Keratinocyte (primary cell): ENCODE measurements around the gene CRYM. TPM values are rescaled to one million over a fixed set of nuclear protein-coding genes. Genes with fewer than 3 reads are reported as not detected.

Source experiments
- DNase-seq: peaks from one replicate; pipeline ENCODE4 v3.0.0-alpha.2; 2011; ENCODE audit warnings: low read depth, missing footprints, low spot score
- FAIRE-seq: peaks from 2 replicates; lab custom pipeline; 2011; peaks lifted over from hg19 to GRCh38; lab: Jason Lieb, UNC
- H2AFZ ChIP-seq: 2 replicates; pipeline ENCODE4 v1.6.0; 2012; ENCODE audit warnings: low read length, control low read depth, inconsistent platforms; ENCODE audit not compliant: control insufficient read depth
- H3K27ac ChIP-seq: 2 replicates; pipeline ENCODE4 v1.5.1; 2011; ENCODE audit warnings: low read length; ENCODE audit not compliant: control insufficient read depth, insufficient read depth
- H3K27me3 ChIP-seq: 3 replicates; pipeline ENCODE4 v1.6.0; 2011; ENCODE audit warnings: low read length; ENCODE audit not compliant: control insufficient read depth, insufficient read depth; ENCODE audit errors: extremely low read depth
- H3K36me3 ChIP-seq, 2 experiments: 2 replicates in 1 of 2; 3 replicates in 1 of 2; pipeline ENCODE4 v1.5.1; 2011; ENCODE audit warnings: low read length in 2 of 2, mild to moderate bottlenecking in 1 of 2; ENCODE audit not compliant: control insufficient read depth in 2 of 2, insufficient read depth in 2 of 2; ENCODE audit errors: extremely low read depth in 1 of 2
- H3K4me1 ChIP-seq: 3 replicates; pipeline ENCODE4 v1.5.1; 2011; ENCODE audit warnings: low read length; ENCODE audit not compliant: control insufficient read depth, insufficient read depth; ENCODE audit errors: extremely low read depth
- H3K4me2 ChIP-seq: 3 replicates; pipeline ENCODE4 v1.6.0; 2011; ENCODE audit warnings: low read depth, low read length; ENCODE audit not compliant: control insufficient read depth, insufficient read depth; ENCODE audit errors: extremely low read depth
- H3K4me3 ChIP-seq, 3 experiments: fragments of 200-600 bp in 1 of 3; sonication (generic) in 1 of 3; 2 replicates in 2 of 3; 3 replicates in 1 of 3; pipeline ENCODE4 v1.5.1; 2011 to 2016; ENCODE audit warnings: low read length in 3 of 3, mild to moderate bottlenecking in 3 of 3, control low read depth in 2 of 3, inconsistent platforms in 1 of 3, low read depth in 1 of 3, mixed read lengths in 1 of 3, mixed run types in 1 of 3, moderate library complexity in 1 of 3; ENCODE audit not compliant: control insufficient read depth in 2 of 3, insufficient read depth in 2 of 3; ENCODE audit errors: extremely low read depth in 1 of 3
- H3K79me2 ChIP-seq: 2 replicates; pipeline ENCODE4 v1.6.0; 2012; ENCODE audit warnings: low read length; ENCODE audit not compliant: control insufficient read depth, insufficient read depth
- H3K9ac ChIP-seq: 3 replicates; pipeline ENCODE4 v1.6.0; 2011; ENCODE audit warnings: low read length; ENCODE audit not compliant: control insufficient read depth, insufficient read depth; ENCODE audit errors: extremely low read depth
- H3K9me1 ChIP-seq: 3 replicates; pipeline ENCODE4 v1.6.0; 2011; ENCODE audit warnings: low read length; ENCODE audit not compliant: control insufficient read depth, insufficient read depth; ENCODE audit errors: extremely low read depth
- H3K9me3 ChIP-seq: 2 replicates; pipeline ENCODE4 v1.5.1; 2012; ENCODE audit warnings: low read depth, low read length; ENCODE audit not compliant: control insufficient read depth
- H4K20me1 ChIP-seq: 3 replicates; pipeline ENCODE4 v1.6.0; 2011; ENCODE audit warnings: low read length; ENCODE audit not compliant: control insufficient read depth, insufficient read depth; ENCODE audit errors: extremely low read depth
- EZH2 ChIP-seq: IDR thresholded peaks from one replicate; pipeline ENCODE4 v1.6.1; 2012; ENCODE audit warnings: inconsistent platforms, mild to moderate bottlenecking, low read length, moderate library complexity
- dilution Hi-C: fragments of 300-500 bp; cut with MboI; formaldehyde crosslinking; loops from one replicate; pipeline ENCODE4 v1.7.0; 2020; ENCODE audit warnings: low sequenced_read_pairs; ENCODE audit not compliant: extremely low pct_ligation_motif_present
- polyA plus RNA-seq, 5 experiments: library from polyadenylated mRNA; depleted of rRNA in 3 of 5; stranded (reverse) in 3 of 5; stranded (forward) in 1 of 5; unstranded in 1 of 5; fragments of >200 nt; gene quantifications; 1 replicate in 1 of 5; 2 replicates in 3 of 5; 3 replicates in 1 of 5; pipeline versions ENCODE4 v1.2.1 to v1.2.3, GENCODE V29; 2011 to 2012; ENCODE audit warnings: missing spikeins in 2 of 5, low read depth in 1 of 5, low replicate concordance in 1 of 5
- TF ChIP-seq, protein P1 (sequence below), 3 experiments: IDR thresholded peaks in 1 of 3; conservative IDR thresholded peaks in 1 of 3; optimal IDR thresholded peaks in 1 of 3; 2 replicates in 2 of 3; 3 replicates in 1 of 3; pipeline versions ENCODE3 to v1.5.1; 2011; ENCODE audit warnings: low read length in 3 of 3, mild to moderate bottlenecking in 3 of 3, moderate library complexity in 2 of 3, control low read depth in 1 of 3, inconsistent platforms in 1 of 3; ENCODE audit not compliant: insufficient read depth in 2 of 3; ENCODE audit errors: extremely low read depth in 1 of 3

Gene CRYM
- polyA plus RNA-seq, 1 donor (not counting 4 experiments of a cell fraction or from before 2014, with no cell fraction given) = 0.18 TPM

DNA sequence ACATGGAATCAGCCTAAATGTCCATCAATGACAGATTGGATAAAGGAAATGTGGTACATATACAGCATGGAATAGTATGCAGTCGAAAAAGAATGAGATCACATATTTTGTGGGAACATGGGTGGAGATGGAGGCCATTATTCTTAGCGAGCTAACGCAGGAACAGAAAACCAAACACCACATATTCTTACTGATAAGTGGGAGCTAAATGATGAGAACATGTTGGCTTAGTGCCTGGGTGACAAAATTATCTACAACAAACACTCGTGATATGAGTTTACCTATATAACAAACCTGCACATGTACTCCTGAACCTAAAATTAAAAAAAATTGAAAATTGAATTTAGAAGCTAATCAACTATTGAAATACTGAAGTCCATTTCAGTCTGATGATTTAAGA, 38.4 kb downstream of the CRYM start:
- no peaks in the 10 kb centered on the region for H3K9me1 ChIP-seq
- no peak overlapping the region for H3K4me3 ChIP-seq
- no peak overlapping the region for H3K4me2 ChIP-seq
- no peaks in the 10 kb centered on the region for H3K36me3 ChIP-seq
- no peak overlapping the region for H3K27ac ChIP-seq
- no peaks in the 10 kb centered on the region for H4K20me1 ChIP-seq
- DNase-seq (no peak), FAIRE-seq (no peak)
- no peak overlapping the region for H2AFZ ChIP-seq
- TF ChIP-seq EZH2 = no peak
- TF ChIP-seq, protein P1, sequence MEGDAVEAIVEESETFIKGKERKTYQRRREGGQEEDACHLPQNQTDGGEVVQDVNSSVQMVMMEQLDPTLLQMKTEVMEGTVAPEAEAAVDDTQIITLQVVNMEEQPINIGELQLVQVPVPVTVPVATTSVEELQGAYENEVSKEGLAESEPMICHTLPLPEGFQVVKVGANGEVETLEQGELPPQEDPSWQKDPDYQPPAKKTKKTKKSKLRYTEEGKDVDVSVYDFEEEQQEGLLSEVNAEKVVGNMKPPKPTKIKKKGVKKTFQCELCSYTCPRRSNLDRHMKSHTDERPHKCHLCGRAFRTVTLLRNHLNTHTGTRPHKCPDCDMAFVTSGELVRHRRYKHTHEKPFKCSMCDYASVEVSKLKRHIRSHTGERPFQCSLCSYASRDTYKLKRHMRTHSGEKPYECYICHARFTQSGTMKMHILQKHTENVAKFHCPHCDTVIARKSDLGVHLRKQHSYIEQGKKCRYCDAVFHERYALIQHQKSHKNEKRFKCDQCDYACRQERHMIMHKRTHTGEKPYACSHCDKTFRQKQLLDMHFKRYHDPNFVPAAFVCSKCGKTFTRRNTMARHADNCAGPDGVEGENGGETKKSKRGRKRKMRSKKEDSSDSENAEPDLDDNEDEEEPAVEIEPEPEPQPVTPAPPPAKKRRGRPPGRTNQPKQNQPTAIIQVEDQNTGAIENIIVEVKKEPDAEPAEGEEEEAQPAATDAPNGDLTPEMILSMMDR (optimal IDR thresholded peaks at IDR 0.05 in 1 of 3, IDR thresholded peaks at IDR 0.05 in 1 of 3, conservative IDR thresholded peaks at IDR 0.05 in 1 of 3; ENCODE audit: extremely low read depth in 1 of 3, insufficient read depth in 2 of 3, low read length in 3 of 3) = no peak
- dilution Hi-C loops = no loop called here
- H3K4me1 ChIP-seq = no peaks in the 10 kb centered on the region
- H3K79me2 ChIP-seq = no peaks in the 10 kb centered on the region
- no peak overlapping the region for H3K9ac ChIP-seq
- no peaks in the 10 kb centered on the region for H3K9me3 ChIP-seq
- H3K27me3 ChIP-seq = no peaks in the 10 kb centered on the region

DNA sequence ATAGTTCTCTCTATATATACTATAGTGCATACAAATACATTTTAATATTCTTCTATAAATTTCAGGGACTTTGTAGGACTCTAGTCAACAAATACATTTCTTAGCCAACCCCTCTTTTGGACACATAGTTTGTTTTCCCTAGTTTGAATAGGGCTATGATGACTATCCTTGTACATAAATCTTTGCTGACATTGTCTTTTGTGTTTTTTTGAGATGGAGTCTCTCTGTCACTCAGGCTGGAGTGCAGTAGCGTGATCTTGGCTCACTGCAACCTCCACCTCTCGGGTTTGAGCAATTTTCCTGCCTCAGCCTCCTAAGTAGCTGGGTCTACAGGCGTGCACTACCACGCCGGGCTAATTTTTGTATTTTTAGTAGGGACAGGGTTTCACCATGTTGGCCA, 41.3 kb downstream of the CRYM start:
- Histone ChIP-seq H2AFZ (no peak overlapping the region), H3K4me1 (no peaks in the 10 kb centered on the region), H3K9me1 (no peaks in the 10 kb centered on the region), H3K27ac (no peak overlapping the region), H3K9me3 (no peaks in the 10 kb centered on the region), H3K4me2 (no peak overlapping the region), H3K36me3 (no peaks in the 10 kb centered on the region), H3K27me3 (no peaks in the 10 kb centered on the region), H4K20me1 (no peaks in the 10 kb centered on the region), H3K79me2 (no peaks in the 10 kb centered on the region), H3K4me3 (no peak overlapping the region), H3K9ac (no peak overlapping the region)
- dilution Hi-C loops = no loop called here
- FAIRE-seq (no peak), DNase-seq (no peak)
- TF ChIP-seq EZH2 = no peak
- TF ChIP-seq, protein P1 (optimal IDR thresholded peaks at IDR 0.05 in 1 of 3, IDR thresholded peaks at IDR 0.05 in 1 of 3, conservative IDR thresholded peaks at IDR 0.05 in 1 of 3; ENCODE audit: extremely low read depth in 1 of 3, insufficient read depth in 2 of 3, low read length in 3 of 3) = no peak
